GM19452 (cell line): ENCODE results near the gene SPATA9.
"Not testable (repeated sequence)": the region's sequence is repeated elsewhere in the genome, so short reads cannot be mapped to it uniquely, and the experiment has no call there.

Experiments
- ATAC-seq: cut with Tn5 transposase; IDR thresholded peaks from one replicate; pipeline ENCODE4 v1.9.1; 2021; ENCODE audit not compliant: unreplicated experiment

The SPATA9 gene

DNA sequence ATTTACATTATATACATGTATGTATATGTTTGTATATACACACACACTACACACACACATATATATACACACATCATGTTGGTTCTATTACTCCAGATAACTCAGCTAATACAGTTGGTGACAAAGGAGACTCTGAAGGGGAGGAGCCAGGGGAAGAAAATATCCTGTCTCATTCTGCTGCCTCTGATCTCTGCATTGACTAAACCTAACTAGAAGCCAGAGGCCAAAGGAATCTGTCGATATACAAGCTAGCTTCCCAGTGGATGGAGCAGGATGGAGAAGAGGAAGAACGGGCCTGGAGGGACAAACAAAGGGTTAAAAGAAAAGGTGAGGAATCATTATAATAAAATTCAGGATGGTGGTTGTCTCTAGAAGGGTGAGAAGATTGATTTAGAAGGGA, 34.6 kb upstream of the SPATA9 start:
- no peak for ATAC-seq

DNA sequence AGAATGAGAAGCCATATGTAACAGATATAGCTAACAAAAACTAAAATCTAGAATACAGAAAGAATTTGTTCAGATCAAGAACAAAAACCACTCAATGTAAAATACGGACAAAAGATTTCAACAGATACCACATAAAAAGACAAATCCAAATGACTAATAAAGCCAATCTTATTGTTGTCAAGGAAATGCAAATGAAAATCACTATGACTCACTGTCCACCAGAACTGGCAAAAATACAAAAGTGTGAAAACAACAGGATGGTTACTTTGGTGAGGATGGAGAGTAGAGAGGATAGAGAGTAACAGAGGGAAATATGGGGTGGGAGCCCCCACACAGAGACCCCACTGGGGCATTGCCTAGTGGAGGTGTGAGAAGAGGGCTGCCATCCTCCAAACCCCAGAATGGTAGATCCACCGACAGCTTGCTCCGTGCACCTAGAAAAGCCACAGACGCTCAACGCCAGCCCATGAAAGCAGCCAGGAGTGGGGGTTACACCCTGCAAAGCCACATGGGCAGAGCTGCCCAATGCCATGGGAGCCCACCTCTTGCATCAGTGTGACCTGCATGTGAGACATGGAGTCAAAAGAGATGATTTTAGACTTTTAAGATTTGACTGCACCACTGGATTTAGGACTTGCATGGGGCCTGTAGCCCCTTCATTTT, 33.1 kb upstream of the SPATA9 start:
- ATAC-seq = no peak

DNA sequence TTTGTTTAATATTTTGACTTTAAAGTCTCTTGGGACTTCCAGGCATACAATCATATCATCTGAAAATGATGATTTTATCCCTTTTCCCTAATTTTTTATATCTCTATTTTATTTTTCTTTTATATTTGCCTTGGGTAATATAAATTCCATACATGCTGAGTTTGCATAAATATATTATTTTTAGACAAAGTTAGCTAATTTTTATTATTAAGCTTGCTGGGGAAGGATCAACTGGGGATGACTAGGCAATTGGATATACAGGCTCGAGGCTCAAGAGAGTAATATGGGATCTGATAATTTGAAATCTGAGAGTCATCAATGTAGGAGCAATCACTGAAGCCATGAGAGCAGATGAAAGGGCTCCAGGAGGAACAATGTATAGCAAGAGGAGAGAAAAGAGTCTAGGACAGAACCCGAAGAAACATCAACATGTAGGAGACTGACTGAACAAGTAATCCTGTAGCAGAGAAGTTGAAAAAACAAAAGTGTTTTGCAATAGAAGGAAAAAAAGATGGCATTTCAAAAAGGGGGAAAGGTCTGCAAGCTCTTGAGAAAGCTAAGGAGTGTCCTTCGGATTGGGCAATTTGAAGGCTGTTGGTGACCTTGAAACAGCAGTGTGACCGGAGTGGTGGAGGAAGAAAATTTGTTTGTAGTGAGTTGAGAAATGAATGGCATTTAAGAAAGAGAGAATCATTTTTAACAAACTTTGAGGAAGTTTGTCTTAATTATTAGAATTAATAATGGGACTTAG, 31.3 kb upstream of the SPATA9 start:
- ATAC-seq = no peak

DNA sequence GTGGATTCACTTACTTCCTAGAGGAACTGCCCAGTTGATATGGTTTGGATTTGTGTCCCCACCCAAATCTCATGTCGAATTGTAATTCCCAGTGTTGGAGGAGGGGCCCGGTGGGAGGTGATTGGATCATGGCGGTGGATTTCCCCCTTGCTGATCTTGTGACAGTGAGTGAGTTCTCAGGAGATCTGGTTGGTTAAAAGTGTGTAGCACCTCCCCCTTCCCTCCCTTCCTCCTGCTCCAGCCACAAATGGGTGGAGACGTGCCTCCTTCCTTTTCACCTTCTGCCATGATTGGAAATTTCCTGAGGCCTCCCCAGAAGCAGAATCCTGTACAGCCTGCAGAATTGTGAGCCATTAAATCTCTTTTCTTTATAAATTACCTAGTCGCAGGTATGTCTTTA, 30.5 kb upstream of the SPATA9 start:
- ATAC-seq = not testable (repeated sequence)

DNA sequence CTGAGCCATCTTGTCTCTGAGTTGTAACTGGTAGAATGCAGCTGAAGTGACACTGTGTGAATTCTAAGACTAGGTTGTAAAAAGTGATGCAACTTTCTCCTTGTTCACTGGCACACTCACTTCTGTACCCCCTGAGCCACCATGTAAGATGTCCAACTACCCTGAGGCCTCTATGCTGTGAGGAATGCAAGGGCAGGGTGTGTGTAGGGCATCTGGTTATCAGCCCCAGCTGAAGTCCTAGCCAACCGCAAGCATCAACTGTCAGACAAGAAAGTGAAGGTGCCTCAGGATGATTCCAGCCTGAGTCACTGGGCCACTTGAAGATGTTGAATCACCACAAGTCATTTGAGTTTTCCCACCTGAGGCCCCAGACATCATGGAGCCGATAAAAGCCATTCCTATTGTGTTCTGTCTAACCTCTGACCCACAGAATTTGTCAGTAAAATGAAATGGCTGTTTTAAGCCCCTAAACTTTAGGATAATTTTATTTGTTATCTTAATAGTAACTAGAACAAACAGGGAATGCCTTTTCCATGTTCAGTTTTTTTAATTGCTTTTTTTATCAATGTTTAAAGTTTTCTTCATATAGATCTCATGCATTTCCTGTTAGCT, 29.7 kb upstream of the SPATA9 start:
- no peak for ATAC-seq

DNA sequence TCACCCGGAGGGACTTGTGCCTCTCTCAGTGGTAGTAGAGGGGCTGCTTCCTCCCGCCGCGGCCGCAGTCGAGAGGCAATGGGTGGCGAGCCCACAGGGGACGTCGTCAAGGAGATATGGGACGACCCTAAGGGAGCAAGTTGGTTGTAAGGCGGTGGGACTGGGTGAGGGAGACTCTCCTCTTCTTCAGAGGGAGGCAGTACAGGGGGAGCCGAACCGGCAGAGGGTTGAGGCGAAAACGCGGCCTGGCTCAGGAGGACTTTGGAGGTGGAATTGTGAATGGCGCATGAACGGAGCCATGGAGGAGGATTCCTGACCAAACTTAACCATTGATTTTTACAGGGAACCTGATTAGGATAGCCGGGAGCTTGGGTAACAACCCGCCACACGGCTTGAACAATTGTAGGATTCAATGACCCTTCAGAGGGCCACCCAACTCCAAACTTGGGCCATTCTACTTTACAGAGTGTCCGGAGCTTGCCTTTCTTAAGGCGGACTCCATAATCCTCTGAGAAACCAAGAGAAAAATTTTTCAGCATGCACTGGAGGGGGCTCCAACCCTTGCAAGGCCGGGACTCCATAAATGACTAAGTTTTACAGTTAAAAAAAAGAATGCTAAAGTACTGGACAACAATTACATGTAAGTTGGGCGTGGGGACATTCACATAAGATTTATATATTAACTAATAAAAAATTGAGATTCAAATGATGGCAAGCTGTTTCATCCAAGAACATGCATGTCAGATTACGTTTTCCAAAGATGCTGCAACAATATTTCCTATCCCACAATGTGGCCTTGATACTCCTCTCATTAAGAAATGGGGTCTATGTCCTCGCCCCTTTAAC, 28.9 kb upstream of the SPATA9 start:
- no peak for ATAC-seq

DNA sequence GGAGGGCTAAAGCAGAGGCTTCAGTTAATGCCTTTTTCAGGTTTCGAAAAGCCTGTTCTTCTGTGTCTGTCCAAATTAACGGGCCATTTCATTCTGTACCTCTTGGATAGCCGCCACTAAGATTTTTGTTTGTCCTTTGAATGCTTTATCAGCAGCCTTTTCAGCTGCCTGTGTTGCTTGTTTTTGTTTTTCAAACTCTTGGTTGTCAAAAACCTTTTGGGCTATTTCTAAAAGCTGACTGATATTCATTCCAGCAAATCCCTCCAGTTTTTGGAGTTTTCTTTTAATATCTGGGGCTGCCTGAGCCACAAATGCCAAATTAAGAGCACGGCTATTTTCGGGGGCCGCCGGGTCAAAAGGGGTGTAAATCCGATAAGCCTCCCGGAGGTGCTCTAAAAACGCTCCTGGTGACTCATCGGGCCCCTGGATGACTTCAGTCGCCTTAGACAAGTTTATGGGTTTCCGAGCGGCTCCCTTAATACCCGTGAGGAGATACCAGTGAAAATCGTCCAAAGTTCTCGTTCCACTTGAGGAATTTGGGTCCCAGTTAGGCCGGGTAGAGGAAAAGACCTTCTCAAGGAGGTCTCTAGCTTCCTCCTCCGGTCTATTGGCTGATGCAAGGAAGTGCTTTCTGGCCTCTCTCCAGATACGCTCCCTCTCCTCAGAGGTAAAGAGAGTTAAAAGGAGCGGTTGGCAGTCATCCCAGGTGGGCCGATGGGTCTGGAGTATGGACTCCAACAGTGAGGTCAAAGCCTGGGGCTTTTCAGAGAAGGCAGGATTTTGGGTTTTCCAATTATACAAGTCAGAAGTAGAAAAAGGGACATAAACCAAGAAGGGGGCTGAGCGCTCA, 28.1 kb upstream of the SPATA9 start:
- ATAC-seq = not testable (repeated sequence)

DNA sequence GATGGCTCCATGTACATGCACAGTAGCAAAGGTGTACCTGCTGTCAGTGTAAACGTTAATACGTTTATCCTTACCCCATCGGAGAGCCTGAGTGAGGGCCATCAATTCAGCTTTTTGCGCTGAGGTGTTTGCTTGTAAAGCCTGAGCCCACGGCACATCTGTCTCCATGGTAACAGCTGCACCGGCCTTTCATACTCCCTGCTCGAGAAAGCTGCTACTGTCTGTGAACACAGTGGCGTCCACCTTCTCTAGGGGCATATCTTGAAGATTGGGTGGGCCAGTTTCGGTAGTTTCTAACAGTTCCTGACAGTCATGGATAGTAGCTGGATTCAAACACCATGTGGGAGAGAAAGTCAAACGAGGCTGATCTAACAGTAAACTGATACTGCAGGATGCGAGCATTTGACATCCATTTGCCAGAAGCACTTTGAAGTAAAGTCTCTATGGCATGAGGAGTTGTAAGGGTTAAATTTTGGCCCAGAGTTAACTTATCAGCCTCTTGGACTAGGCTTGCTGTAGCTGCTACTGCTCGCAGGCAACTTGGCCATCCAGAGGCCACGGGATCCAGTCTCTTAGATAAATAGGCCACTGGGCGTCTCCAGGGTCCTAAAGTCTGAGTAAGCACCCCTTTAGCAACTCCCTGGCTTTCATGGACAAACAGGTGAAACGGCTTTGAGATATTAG, 27.3 kb upstream of the SPATA9 start:
- no peak for ATAC-seq

DNA sequence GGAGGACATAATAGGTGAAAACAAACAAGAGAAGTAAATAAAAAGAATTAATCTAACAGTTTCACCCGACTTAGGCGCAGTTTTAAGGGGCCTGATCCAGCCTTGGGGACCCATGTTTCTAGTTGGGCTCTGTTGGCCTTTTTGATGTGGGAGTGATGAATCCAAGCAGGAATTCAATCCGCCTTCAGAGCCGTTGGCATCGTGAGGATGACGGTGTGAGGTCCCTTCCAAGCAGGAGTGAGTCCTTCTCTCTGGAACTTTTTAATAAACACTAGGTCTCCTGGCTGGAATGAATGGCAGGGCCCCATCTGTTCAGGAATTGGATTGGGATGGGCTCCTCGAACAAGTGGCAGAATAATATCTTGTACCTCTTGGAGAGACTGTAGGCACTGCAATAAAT, 26.1 kb upstream of the SPATA9 start:
- no peak for ATAC-seq

DNA sequence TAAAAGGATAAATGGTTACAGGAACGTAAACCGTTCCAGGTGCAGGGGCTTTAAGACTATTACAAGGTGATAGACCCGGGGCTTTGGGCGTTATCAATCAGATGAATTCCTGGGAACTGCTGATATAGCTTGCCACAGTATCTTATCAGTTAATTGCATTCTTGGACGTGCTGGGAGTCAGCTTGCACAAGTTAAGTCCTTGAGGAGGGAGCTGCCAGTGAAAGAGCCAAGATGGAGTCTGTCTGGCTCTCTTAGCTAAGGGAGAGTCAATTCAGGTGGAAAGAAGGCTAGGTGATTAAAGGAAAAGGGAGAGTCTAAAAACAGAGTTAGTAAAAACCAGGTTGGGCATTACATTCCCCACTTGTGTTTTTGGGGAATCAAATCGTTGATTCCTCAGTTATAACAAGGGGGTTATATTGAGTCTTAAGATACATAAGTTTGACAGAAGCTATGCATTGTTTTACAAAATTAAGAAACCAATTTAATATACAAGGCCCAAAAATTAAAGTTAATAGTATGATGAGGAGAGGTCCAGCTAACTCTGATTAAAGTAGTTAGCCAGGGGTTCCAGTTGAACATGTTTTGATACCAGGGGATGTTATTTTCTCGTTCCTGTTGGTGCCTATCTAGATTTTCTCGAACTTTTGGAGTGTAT, 24.9 kb upstream of the SPATA9 start:
- ATAC-seq = not testable (repeated sequence)

DNA sequence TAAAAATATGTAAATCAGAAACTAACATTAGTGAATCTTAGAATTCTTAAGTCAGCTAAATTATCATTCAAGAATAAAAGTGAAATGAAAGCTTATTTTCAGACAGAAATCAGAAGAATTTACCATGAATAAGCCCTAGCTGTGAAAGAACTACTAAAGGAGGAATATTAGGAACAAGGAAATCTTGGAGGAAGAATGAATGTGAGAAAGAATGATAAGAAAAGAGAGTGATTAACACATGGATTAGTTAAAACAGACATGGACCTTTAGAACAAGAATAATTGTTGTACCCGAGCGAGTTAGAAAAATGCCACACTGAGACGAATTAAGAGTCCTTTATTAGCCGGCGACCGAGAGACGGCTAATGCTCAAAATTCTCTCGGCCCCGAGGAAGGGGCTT, 24.3 kb upstream of the SPATA9 start:
- no peak for ATAC-seq

DNA sequence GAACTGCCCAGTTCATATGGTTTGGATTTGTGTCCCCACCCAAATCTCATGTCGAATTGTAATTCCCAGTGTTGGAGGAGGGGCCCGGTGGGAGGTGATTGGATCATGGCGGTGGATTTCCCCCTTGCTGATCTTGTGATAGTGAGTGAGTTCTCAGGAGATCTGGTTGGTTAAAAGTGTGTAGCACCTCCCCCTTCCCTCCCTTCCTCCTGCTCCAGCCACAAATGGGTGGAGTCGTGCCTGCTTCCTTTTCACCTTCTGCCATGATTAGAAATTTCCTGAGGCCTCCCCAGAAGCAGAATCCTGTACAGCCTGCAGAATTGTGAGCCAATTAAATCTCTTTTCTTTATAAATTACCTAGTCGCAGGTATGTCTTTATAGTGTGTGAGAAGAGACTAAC, 23.4 kb upstream of the SPATA9 start:
- ATAC-seq = not testable (repeated sequence)

DNA sequence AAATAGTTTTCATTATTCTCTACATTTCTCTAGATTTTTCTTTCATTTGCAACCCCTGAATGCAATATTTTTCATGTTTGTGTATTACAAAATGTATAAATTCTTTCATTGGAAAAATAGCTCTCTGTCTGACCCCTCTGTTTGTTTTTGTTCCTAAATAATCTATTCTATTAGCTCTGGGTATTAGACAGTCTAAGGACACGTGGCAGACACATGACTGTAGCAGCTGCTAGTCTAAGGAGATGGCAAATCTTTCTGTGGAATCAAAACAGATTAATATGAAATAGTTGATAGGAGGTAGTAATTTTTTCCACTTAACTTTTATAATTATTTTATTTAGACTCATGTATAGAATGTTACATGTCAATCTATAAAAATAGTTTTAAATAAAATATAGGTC, 21.4 kb upstream of the SPATA9 start:
- ATAC-seq = no peak

DNA sequence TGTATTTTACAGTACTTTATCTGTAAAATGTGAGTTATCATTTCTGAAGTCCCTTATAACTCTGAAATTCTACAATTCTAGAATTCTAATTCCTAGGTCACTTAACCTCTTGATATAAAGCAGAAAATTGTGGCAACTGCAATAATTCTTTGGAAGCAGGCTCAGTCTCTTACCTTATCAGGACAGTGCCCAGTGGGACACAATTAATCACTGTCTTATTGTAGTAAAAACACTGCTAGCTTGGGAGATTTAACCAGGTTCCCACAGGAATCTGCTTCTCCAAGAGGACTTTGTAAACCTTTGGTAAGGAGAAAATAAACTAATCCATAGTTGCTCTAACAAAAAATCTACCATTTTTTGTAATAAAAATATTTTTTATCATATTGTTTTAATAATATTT, 18.3 kb upstream of the SPATA9 start:
- ATAC-seq = no peak

DNA sequence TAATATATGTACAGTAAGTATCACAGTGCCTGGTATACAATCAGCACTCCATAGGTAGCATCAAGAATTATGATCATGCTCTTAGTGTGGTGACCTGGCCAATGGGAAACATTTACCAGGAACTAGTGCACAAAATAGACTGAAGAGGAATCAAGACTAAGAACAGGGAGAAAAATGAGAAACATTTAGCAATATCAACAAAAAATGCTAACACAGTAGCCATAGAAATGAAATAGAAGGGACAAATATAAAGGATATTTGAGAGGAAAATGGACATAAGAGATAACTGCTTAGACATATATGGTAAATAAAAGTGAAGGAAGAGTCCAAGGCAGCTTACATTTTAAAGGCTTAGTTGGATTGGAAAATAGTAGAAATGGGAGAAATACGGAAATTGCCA, 16.5 kb upstream of the SPATA9 start:
- no peak for ATAC-seq

DNA sequence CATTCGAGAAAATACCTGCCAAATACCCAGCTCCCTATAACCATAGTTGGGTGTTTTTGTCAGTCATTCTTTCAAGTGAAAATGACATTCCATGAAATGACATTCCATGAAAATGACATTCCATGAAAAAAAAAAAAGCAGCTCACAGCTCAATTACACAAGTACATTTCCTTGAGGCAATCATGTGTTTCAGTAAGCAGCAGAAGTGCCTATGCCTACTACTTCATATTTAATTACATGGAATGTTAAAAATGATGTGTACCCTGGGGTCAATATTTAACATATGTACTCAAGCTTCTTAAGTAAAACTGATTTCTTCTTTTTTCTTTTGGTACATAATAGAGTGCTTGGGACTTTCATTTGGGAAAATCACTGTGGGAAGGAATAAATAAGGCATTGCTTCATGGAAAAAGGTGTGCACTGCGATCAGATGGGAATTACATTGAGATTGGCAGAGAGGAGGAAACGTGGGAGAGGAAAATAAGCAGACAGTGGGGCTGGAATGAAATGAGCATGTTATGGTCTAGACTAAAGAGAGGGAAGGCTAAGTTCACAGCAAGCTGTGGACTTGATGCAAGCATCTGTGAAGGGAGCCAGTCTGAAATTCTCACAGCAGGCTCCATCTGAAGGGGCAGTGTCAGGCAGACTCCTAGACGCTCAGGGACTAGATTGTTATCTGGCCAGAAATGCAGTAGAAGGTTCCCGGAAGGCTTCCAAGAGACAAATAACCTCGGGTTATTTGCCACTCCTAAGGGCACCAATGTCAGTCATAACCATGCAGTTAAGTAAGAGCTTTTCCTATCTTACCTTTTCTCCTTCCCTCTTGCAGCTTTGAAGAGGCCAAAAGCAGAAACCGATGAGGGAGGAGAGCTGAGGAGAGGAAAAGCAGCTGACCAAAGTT, 15.2 kb upstream of the SPATA9 start:
- ATAC-seq = no peak

DNA sequence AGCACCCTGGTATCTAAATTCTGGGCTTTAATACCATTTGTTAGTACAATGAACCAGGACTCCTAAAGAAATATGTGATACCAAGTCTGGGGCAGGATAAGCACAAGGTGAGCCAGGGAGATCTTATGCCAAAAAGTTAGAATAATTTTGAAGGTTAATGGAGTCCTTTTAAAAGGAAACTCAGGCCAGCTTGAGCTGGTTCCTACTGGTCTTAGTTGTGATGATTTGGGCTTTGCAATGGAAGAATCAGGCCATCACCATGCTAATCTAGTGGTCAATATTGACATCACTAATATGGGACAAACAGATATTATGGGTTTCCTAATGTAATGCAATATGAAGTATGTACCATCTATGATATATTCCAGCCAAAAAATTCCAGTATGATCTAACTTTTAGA, 7.5 kb upstream of the SPATA9 start:
- no peak for ATAC-seq

DNA sequence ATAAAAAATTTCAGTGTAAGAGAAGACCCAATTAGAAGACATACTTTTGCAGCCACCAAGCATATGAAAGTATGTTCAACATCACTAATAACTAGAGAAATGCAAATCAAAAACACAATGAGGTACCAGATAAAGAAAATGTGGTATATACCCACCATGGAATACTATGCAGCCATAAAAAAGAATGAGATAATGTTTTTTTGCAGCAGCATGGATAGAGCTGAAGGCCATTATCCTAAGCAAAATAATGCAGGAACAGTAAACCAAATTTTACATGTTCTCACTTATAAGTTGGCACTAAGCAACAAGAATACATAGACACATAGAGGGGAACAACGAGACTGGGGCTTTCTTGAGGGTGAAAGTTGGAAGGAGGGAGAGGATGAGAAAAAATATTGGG, 6.9 kb upstream of the SPATA9 start:
- ATAC-seq = no peak
